Superior temporal gyrus (tissue), 1 donor: ENCODE data around the gene ERVFRD-1.
A peak's percentile ranks its signal among the peaks of the same experiment; 100 is the strongest.
"Not testable (repeated sequence)": the region's sequence is repeated elsewhere in the genome, so short reads cannot be mapped to it uniquely, and the experiment has no call there.

Experiments used
- DNase-seq: peaks from one replicate; pipeline ENCODE4 v3.0.0-alpha.2; 2016; ENCODE audit errors: extremely low spot score

Gene ERVFRD-1

GRCh38 chr6:11128608-11129007, 17.1 kb upstream of the ERVFRD-1 start:
- DNase-seq = peak; percentile 40

DNA sequence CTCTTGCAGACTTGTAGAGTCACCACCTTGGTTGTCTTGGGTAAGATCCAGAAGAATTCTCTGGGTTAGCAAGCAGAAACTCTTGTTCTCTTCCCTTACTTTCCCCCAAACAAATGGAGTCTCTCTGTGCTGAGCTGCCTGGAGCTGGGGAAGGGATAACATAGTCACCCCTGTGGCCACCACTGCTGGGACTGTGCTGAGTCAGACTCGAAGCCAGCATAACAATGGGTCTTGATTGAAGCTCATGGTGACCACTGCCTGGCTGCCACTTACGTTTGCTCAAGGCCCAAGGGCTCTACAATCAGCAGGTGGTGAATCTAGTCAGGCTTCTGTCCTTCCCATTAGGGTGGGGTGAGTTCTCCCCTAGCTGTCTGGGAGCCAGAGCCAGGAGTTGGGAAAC, 15.4 kb upstream of the ERVFRD-1 start:
- no peak for DNase-seq

DNA sequence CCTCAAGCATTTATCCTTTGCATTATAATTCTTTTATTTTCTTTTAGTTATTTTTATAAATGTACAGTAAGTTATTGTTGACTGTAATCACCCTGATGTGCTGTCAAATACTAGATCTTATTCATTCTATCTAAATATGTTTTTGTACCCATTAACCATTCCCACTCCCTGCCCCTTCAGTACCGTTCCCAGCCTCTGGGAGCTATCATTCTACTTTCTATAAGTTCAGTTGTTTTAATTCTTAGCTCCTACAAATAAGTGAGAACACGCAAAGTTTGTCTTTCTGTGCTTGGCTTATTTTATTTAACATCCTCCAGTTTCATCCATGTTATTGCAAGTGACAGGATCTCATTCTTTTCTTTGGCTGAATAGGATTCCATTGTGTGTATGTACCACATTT, 12.5 kb upstream of the ERVFRD-1 start:
- no peak for DNase-seq

GRCh38 chr6:11122380-11122779, 10.9 kb upstream of the ERVFRD-1 start:
- DNase-seq = no peak

DNA sequence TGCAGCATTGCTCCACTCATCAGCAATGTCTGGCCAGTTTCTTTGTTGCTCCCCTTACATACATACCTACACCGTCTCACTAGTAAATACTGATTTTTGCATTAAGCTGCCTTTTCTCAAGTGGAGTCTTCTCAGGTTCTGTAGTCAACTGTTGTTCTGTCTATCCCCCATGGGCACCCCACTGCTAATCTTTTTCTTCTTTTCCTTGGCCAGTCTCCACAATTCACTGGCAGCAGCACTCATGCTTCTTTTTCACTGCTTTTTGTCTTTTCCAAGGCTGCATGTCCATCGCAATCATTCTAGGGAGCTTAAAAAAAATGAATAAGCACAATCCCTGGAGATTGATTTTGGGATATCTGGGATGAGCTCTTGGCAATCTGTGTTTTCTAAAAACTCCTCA, 10.3 kb upstream of the ERVFRD-1 start:
- no peak for DNase-seq

DNA sequence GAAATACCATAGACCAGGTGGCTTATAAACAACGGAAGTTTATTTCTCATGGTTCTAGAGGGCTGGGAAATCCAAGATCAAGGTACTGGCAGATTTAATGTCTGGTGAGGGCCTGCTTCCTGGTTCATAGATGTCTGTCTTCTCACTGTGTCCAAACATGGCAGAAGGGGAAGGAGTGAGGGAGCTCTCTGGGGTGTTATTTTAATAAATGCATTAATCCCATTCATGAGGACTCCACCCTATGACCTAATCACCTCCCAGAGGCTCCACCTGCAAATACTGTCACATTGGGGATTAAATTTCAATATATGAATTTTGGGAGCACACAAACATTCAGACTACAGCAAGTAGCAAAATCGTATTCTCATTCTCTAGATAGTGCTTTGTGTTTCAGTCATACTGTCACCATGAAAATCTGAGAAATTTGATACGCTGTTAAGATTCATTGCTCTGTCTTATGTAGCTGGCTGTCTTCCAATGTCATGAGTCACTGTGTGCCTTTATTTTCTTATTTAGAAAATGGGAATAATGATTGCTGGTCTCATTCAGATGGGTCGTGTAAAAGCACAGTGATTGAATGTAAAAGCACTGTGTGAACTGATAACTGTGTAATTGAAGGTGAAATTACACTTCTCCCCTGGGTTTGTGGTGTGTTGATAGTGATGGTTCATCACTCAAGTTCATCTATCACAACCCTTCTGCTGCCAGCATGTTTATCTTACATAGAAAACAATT, 8.9 kb upstream of the ERVFRD-1 start:
- no peak for DNase-seq

- not testable (repeated sequence) for DNase-seq
Measured at GRCh38 chr6:11115808-11116536, 4.4 kb upstream of the ERVFRD-1 start.

GRCh38 chr6:11113038-11113437, 1.5 kb upstream of the ERVFRD-1 start:
- DNase-seq = no peak

- no peak for DNase-seq
Measured at GRCh38 chr6:11111769-11112437, 378 bp upstream of the ERVFRD-1 start.

DNA sequence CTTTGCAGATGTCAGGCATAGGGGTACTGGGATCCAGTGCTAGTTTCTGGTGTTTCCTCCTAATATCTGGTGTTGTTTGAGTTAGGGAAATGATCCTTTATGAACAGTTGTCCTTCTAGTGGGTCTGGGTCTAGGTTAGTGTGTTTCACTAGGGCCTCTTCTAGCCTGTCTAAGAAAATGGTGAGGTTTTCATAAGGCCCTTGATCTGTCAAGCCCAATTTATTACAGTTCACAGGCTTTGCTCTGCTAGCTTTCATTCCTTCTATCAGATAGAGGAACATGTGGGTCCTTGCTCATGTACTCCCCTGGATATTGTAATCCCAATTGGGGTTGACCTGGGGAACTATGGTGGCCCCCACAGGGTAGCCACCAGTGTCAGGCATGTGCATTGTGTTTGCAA, 2.8 kb downstream of the ERVFRD-1 start:
- DNase-seq = no peak

DNA sequence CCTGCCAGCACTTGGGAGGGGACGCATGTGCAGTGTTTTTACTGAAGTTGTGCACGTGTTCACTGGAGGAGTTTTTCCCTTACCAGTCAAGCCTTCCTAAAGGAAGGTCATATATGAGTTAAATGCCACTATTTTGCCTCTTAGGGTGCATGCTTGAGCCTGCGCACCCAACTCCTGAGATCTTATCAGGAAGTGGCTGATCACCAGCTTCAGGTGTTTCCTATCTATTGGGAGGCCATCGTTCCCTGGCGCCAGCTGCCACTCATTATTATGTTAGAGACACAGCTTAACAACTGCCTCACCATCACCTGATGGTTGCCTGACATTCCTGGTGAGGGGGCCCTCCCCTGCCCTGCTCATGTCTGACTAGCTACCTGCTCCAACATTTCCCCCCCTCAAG, 8.5 kb downstream of the ERVFRD-1 start:
- no peak for DNase-seq

GRCh38 chr6:11101417-11101816, 10.1 kb downstream of the ERVFRD-1 start:
- DNase-seq = no peak

DNA sequence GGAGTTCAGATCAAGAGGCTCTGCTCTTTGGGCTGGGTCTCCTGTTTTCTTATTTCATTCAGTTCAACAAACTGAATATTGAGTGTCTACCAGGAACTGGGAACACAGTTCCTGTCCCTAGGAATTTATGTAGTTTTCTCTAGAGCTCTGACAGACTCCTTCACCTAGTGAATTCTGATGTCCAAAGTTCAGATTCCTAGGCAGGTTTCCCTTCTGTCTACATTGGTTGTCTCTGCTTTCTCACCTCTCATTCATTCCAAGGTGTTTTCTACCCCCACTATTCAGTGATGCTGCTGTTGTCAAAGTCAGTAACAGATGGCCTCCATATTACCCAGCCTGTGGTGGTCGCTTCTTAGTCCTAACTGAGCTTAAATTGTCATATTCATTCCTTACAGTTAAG, 13.5 kb downstream of the ERVFRD-1 start:
- no peak for DNase-seq

- no peak for DNase-seq
Measured at GRCh38 chr6:11097476-11097875, 14.0 kb downstream of the ERVFRD-1 start.

DNA sequence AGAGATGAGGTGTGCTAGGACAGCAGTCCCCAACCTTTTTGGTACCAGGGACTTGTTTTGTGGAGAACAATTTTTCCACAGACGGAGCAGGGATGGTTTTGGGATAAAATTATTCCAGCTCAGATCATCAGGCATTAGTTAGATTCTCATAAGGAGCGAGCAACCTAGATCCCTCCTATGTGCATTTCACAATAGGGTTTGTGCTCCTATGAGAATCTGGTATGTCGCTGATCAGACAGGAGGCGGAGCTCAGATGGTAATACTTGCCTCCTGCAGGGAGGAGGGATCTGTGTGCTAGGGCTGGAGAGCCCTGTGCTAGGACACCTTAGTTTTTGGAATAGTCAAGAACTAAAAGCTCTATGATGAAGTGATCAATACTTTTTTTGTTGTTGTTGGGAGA, 15.4 kb downstream of the ERVFRD-1 start:
- no peak for DNase-seq

DNA sequence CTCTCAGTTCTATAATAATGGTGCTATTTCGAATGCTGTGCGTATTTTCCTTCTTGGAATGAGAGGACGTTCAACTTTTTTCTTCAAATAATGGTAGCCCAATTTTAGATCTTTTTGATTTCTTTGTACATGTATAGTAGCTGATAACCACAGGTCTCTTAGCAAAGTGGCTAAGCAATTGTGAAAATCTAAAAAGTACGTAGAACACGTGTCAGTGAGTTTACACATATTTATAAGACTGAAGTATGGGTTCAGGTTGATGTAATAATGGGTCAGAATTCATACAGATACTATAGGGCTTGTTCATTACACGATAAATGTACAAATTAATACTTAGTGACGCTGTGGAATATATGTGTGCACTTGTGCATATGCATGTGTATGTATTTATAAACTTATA, 16.6 kb downstream of the ERVFRD-1 start:
- peak; percentile 24 for DNase-seq

DNA sequence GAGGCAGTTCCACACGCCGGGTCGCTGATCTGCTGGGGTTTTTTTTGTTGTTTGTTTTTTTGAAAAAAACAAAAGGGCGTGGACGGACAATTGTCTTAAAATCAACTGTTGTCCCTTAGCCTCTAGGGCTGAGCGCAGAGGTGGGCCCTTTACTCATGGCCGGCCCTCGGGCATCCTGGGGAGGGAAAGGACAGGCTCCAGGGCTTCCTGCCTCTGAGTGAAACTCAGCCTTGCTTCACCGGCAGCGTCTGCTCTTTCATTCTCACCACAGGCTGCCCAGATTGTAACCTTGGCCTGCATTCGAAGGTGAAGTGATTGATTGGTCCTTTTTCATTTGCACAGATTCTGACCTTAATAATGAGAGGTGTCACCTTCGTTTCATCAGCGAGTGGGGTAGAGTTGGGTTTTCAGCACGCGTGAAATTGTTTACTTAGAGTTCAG, 17.1 kb downstream of the ERVFRD-1 start:
- peak; percentile 39 for DNase-seq

GRCh38 chr6:11093626-11094410, 17.7 kb downstream of the ERVFRD-1 start, which contains the start of gene SMIM13:
Gene SMIM13, plus strand, starts transcription at chr6:11093834. Its CDS starts 480 bp downstream, at chr6:11094314.
- peak; percentile 99 for DNase-seq

GRCh38 chr6:11093376-11093625, 18.2 kb downstream of the ERVFRD-1 start:
- no peak for DNase-seq

DNA sequence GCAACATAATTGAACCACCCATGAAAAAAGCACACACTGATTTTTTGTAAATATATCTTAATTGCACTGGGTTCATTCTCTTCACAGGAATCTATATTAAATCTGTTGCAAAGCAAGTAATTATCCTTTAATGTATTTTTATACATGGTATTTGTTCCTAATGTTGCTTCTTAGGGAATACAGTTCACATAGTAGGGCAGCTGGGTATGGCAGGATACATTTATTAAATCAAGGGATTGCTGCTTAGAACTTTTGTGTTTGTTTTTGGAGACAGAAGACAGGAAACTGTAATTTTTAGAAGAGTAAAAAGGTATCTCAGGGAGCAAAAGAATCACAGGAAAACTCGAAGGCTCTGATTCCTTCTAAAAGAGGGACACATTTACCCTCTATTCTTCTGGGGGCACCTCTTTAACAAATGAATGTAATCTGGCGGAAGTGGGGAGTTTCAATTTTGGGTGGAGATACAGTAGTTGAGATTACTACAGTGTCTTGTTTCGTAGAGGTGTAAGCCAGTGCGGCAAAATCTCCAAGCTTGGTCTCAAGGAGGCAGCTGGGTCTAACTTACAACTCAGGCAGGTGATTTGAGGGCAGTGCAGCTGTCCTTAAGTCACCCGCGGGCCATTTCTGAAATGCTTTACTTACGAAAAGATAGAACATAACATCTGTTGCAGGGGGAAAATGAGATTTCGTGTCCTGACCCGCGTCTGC, 18.7 kb downstream of the ERVFRD-1 start:
- DNase-seq = no peak

DNA sequence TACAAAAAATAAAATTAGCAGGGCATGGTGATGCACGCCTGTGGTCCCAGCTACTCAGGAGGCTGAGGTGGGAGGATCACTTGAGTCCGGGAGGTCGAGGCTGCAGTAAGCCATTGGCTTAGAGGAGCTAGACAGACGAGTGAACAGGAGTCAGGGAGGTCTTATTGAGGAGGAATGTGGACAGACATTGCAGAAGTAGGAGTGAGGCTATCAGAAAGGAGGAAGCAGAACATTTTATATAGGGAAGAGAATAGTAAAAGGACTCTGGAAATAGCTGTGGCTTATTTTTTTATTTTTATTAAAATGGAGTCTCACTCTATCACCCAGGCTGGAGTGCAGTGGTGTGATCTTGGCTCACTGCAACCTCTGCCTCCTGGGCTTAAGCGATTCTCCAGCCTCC, 20.4 kb downstream of the ERVFRD-1 start:
- not testable (repeated sequence) for DNase-seq

DNA sequence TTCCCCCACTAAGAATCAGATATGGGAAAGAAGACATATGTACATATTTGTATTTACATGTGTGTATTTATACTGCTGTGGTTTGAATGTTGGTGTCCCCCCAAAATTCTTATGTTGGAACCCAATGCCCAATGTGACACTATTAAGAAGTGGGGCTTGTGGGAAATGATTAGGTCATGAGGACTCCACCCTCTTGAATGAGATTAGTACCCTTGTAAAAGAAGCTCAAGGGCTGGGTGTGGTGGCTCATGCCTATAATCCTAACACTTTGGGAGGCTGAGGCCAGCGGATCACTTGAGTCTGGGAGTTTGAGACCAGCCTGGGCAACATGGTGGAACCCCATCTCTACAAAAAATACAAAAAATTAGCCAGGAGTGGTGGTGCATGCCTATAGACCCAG, 21.8 kb downstream of the ERVFRD-1 start:
- no peak for DNase-seq
